ENCODE data around the gene SIL1. TPM values are rescaled to one million over a fixed set of nuclear protein-coding genes. Genes with fewer than 3 reads are reported as not detected.

The SIL1 gene
- total RNA-seq, 1 donor from 2014 or later: 32.3 TPM

DNA sequence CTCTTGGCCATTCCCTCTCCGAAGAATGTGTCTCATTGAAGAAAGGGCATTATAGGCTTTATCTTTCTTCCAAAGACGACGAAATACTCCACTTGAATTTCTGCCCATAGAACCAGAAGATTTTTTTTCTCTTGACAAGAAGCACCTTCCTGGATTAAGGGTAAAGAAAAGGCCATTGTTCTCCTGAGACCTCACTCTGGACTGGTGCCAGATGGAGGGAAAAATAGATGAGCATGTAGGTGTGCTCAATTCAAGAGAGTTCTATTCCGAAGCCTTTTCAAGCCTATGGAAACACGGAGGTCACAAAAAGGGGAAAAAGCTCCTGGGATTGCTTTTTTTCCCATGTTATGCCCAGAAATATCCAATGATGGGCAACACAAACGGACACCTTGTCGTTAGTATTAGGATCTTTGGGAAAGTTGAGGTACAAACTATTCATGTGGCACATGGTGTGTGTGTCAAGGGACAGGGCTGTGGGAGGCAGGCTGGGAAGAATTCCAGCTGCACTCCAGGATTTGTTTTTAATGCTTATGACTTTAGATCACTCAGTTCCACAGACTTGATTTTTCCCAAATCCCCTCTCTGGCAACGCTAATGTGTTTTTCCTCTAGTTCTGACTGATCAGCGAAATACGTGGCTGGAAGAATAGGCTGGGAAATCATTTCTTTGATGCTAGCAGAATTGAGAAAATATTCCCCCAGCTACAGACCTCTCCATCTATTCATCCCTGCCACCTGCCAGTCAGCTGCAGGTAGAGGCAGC is 89.9 kb downstream of the SIL1 start:
- DNase-seq (ENCODE audit: low read depth): no peak
- TF ChIP-seq, protein P1, sequence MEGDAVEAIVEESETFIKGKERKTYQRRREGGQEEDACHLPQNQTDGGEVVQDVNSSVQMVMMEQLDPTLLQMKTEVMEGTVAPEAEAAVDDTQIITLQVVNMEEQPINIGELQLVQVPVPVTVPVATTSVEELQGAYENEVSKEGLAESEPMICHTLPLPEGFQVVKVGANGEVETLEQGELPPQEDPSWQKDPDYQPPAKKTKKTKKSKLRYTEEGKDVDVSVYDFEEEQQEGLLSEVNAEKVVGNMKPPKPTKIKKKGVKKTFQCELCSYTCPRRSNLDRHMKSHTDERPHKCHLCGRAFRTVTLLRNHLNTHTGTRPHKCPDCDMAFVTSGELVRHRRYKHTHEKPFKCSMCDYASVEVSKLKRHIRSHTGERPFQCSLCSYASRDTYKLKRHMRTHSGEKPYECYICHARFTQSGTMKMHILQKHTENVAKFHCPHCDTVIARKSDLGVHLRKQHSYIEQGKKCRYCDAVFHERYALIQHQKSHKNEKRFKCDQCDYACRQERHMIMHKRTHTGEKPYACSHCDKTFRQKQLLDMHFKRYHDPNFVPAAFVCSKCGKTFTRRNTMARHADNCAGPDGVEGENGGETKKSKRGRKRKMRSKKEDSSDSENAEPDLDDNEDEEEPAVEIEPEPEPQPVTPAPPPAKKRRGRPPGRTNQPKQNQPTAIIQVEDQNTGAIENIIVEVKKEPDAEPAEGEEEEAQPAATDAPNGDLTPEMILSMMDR (conservative IDR thresholded peaks at IDR 0.05; ENCODE audit: low read depth, low read length): no peak
- H3K4me3 ChIP-seq (ENCODE audit: low read depth, low read length): no peak overlapping the region

- H3K4me3 ChIP-seq (ENCODE audit: low read depth, low read length): no peak overlapping the region
- TF ChIP-seq, protein P1 (conservative IDR thresholded peaks at IDR 0.05; ENCODE audit: low read depth, low read length): no peak
- DNase-seq (ENCODE audit: low read depth): no peak
These were observed 92.5 kb downstream of the SIL1 start for GRCh38 chr5:139105621-139106071.

DNA sequence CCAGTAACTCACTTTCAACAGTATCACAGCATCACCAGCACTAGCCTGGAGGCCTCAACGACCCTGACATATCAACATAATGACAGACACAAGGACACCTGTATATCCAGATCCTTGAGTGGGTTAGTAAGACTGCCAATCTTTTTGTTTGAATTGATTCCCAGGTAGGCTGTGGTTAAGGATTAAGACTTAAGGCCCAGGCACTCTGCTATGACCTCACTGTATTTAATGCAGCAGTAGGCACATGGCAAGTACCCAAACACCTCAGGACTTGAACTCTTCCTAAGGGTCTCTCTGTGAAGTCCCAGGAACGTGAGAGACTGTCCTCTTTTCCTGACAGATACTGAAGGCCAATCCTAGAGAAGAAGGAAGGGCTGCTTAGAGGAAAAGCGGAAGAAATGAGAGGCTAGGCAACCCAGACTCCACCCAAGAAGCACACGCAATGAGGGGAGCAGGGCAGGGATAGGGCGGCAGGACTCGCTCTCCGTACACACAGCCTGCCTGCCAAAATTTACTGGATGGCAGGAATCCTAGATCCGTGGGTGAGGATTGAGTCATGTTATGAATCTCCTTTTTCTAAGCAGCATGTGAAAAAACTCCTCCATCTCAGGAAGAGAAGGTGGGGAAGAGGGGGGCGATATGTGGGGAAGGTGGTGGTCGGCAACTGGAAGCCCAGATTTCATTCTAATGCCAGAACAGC is 93.4 kb downstream of the SIL1 start:
- H3K4me3 ChIP-seq (ENCODE audit: low read depth, low read length): no peak overlapping the region
- TF ChIP-seq, protein P1 (conservative IDR thresholded peaks at IDR 0.05; ENCODE audit: low read depth, low read length): no peak
- DNase-seq (ENCODE audit: low read depth): no peak

- TF ChIP-seq, protein P1 (conservative IDR thresholded peaks at IDR 0.05; ENCODE audit: low read depth, low read length): no peak
- H3K4me3 ChIP-seq (ENCODE audit: low read depth, low read length): no peak overlapping the region
- DNase-seq (ENCODE audit: low read depth): no peak
These were observed 94.4 kb downstream of the SIL1 start for GRCh38 chr5:139103762-139104161.

GRCh38 chr5:139100825-139101224 is 97.3 kb downstream of the SIL1 start:
- DNase-seq (ENCODE audit: low read depth): no peak
- H3K4me3 ChIP-seq (ENCODE audit: low read depth, low read length): no peak overlapping the region
- TF ChIP-seq, protein P1 (conservative IDR thresholded peaks at IDR 0.05; ENCODE audit: low read depth, low read length): no peak

- no peak overlapping the region for H3K4me3 ChIP-seq (ENCODE audit: low read depth, low read length)
- TF ChIP-seq, protein P1 (conservative IDR thresholded peaks at IDR 0.05; ENCODE audit: low read depth, low read length): no peak
- DNase-seq (ENCODE audit: low read depth): no peak
These were observed 103.7 kb downstream of the SIL1 start for GRCh38 chr5:139094154-139095131.

All from epithelial cell of proximal tubule (primary cell).